ENCODE measurements around the gene RNF175.

DNA sequence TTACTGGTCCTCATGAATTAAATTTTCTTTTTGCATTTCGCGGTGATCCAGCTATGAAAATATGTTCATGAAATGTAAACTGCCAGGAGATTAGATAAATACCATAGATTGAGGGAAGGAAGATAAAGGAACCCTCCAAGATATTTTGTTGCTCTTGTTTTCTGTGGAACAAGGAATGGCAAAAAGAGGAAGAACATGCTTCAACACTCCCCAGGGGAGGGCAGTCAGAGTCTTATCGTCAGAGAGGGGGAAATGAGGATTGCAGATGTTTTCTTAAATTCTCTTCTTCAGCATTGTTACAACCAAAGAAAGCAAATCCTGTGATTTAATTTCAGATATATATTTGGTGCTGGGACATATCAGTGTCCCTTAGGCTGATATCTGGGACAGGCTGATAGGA lies 38.6 kb upstream of the RNF175 start:
- TF ChIP-seq POLR2A (IDR thresholded peaks at IDR 0.05), result no peak
- TF ChIP-seq, protein P1, sequence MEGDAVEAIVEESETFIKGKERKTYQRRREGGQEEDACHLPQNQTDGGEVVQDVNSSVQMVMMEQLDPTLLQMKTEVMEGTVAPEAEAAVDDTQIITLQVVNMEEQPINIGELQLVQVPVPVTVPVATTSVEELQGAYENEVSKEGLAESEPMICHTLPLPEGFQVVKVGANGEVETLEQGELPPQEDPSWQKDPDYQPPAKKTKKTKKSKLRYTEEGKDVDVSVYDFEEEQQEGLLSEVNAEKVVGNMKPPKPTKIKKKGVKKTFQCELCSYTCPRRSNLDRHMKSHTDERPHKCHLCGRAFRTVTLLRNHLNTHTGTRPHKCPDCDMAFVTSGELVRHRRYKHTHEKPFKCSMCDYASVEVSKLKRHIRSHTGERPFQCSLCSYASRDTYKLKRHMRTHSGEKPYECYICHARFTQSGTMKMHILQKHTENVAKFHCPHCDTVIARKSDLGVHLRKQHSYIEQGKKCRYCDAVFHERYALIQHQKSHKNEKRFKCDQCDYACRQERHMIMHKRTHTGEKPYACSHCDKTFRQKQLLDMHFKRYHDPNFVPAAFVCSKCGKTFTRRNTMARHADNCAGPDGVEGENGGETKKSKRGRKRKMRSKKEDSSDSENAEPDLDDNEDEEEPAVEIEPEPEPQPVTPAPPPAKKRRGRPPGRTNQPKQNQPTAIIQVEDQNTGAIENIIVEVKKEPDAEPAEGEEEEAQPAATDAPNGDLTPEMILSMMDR (IDR thresholded peaks at IDR 0.05), result no peak
